ENCODE measurements around the gene ATOH1.

Gene ATOH1

GRCh38 chr4:93835929-93836328 lies 7.4 kb downstream of the ATOH1 start:
- DNase-seq: no peak

DNA sequence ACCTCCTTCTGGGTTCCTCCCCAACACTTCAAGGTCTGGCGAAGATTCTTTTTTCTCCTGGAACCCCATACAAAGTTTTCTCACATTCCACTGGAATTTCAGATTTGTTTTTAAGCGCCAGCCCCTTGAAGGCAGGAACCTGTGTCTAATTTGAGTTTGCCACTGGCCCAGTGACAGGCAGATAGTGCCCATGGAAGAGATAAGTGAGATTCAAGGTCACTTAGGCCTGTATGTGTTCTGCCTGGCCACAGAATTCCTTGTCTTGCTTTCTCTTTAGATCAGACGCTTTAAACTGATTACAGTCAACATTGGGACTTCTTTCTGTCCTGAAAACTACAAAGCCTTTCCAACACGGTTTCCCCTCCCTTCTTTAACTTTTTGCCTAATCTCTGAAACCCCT lies 11.2 kb downstream of the ATOH1 start:
- DNase-seq: no peak

GRCh38 chr4:93841803-93842345 lies 13.3 kb downstream of the ATOH1 start:
- DNase-seq: no peak

- DNase-seq: no peak
Measured at GRCh38 chr4:93842601-93843252, 14.2 kb downstream of the ATOH1 start.

- no peak for DNase-seq
Measured at GRCh38 chr4:93843772-93844171, 15.2 kb downstream of the ATOH1 start.

- no peak for DNase-seq
Measured at GRCh38 chr4:93852680-93853079, 24.1 kb downstream of the ATOH1 start.

- DNase-seq: no peak
Measured at GRCh38 chr4:93855926-93856325, 27.4 kb downstream of the ATOH1 start.

DNA sequence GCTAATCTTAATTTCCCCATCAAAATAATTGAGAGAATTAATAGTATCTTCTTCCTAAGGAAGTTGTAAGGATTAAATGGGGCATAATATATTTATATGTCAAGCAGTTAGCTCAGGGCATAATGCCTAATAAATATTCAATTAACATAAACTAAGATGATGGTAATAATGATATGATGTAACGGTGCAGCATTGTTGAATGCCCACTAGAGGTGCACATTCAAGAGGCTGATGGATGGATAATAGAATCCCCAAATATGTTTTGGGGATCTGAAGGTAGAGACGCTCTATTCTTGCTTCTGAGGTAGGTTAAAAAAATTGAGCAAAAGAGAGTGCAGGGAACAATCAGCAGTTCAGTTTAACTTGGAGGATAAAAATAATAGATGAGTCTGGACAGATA lies 37.1 kb downstream of the ATOH1 start:
- no peak for DNase-seq

- no peak for DNase-seq
Measured at GRCh38 chr4:93867416-93868001, 39.0 kb downstream of the ATOH1 start.

GRCh38 chr4:93870876-93871458 lies 42.4 kb downstream of the ATOH1 start:
- DNase-seq: no peak

DNA sequence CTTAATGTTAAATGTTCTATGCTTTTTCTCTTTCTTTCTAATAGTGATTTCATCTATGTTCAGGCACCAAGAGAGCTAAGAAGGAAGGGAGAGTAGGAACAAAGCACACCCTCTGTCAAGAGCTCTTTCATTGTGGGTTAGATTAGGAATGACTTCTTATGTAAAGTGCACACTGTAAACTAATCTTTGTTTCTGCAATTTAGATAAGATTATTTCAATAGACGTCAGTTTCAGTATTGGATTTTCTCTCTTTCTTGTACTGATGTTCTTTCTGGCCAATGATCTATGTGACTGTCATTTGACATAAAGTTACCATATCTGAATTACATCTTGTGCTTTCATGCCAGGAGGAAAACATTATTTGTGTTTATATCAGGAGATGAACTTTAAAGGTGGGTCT lies 48.2 kb downstream of the ATOH1 start:
- no peak for DNase-seq

DNA sequence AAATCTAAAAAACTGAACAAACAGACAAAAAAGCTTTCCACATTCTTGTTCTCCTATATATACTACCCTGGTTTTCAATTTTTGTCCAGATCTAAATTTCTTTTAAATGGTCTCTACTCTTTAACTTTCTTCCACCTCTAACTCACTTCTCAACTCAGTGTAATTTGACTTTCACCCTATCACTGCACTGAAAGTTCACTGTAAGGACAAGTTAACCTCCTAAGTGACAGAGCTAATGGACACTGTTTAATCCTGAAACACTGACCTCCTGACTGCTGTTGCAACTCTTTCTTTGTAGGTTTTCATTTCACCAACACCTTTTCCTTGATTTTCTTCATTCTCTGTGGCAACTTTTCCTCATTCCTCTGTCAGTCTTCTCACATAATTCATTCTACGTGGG lies 50.0 kb downstream of the ATOH1 start:
- no peak for DNase-seq

DNA sequence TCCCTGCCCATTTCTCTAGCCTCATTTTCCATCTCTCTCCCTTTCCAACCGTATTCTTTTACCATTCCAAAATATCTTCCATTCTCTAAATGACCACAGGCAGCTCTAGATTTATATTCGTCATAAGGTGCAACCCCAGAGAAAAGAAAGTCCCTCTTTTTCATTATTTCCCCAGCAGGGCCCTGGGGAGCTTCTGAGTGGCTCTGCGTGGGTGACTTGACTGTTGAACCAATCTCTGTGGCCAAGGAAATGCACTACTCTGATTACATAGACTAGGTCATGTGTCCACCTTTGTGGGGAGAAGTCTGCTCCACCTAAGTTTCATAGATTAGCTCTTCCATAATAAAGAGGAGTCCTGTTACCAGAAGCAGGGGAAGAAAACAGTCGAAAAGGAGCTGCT lies 51.4 kb downstream of the ATOH1 start:
- DNase-seq: no peak

Data from activated T-cell treated with anti-CD3 and anti-CD28 coated beads, Interleukin-2, amount 50 U/mL, for 48 hours (primary cell).